Brain microvascular endothelial cell (primary cell): Measurements from ENCODE around the gene ZNF148.

Experiments used
- DNase-seq: peaks from one replicate; pipeline ENCODE4 v3.0.0-alpha.2; 2020
- H3K27ac ChIP-seq: fragments of 250-450 bp; sonication (Bioruptor Pico); 2 replicates; pipeline ENCODE4 v1.5.1; 2020; ENCODE audit warnings: mild to moderate bottlenecking, moderate library complexity
- H3K27me3 ChIP-seq: fragments of 250-450 bp; sonication (Bioruptor Pico); replicated peaks from 2 replicates; pipeline ENCODE4 v1.5.1; 2020; ENCODE audit warnings: mild to moderate bottlenecking
- H3K36me3 ChIP-seq: fragments of 250-450 bp; sonication (Bioruptor Pico); replicated peaks from 2 replicates; pipeline ENCODE4 v1.5.1; 2020; ENCODE audit warnings: mild to moderate bottlenecking
- H3K4me3 ChIP-seq: 2 replicates; pipeline ENCODE4 v1.5.1; 2011; ENCODE audit warnings: low read depth, mild to moderate bottlenecking, control low read depth, low read length, moderate library complexity
- in situ Hi-C: cut with HindIII; loops from 2 replicates; pipeline ENCODE4 v1.10.0; 2017; ENCODE audit warnings: low sequenced_read_pairs, low pct_ligation_motif_present
- TF ChIP-seq, protein P1 (sequence below): IDR thresholded peaks from 2 replicates; pipeline ENCODE4 v1.5.1; 2011; ENCODE audit warnings: low read depth, mild to moderate bottlenecking, moderate library complexity, low read length, control low read depth, inconsistent platforms; ENCODE audit errors: missing control alignments

The ZNF148 gene

DNA sequence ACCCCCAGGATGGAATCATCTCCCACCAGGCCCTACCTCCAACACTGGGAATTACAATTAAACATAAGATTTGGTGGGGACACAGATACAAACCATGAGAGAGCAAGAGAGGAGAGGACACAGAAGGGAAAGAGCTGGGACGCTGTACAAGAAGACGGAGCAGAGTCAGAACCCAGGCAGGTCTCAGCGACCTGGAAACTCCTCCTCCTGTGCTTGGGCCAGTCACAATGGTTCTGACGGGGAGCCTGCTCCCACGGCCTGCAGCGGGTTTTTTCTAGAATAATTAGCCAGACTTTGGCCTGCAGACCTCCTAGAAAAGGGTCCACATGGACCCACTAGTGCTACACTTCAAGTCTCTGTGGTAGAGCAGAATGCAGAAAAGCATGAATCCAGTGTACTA lies 168.2 kb downstream of the ZNF148 start:
- in situ Hi-C loops: no loop called here

DNA sequence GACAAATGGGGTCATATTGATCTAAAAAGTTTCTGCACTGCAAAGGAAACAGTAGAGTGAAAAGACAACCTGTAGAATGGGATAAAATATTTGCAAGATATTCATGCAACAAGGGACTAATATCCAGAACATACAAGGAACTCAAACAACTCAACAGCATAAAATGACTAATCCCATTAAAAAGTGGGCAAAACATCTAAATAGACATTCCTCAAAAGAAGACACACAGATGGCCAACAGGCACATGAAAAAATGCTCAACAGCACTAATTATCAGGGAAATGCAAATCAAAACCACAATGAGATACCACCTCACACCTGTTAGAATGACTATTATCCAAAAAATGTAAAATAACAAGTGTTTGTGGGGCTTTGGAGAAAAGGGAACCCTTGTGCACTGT lies 171.4 kb downstream of the ZNF148 start:
- Histone ChIP-seq H3K4me3 (no peak overlapping the region), H3K27ac (no peak overlapping the region), H3K36me3 (no peaks in the 10 kb centered on the region), H3K27me3 (no peaks in the 10 kb centered on the region)
- DNase-seq: no peak
- in situ Hi-C loops: no loop called here
- TF ChIP-seq, protein P1, sequence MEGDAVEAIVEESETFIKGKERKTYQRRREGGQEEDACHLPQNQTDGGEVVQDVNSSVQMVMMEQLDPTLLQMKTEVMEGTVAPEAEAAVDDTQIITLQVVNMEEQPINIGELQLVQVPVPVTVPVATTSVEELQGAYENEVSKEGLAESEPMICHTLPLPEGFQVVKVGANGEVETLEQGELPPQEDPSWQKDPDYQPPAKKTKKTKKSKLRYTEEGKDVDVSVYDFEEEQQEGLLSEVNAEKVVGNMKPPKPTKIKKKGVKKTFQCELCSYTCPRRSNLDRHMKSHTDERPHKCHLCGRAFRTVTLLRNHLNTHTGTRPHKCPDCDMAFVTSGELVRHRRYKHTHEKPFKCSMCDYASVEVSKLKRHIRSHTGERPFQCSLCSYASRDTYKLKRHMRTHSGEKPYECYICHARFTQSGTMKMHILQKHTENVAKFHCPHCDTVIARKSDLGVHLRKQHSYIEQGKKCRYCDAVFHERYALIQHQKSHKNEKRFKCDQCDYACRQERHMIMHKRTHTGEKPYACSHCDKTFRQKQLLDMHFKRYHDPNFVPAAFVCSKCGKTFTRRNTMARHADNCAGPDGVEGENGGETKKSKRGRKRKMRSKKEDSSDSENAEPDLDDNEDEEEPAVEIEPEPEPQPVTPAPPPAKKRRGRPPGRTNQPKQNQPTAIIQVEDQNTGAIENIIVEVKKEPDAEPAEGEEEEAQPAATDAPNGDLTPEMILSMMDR: no peak

More for the DNA sequence above, 168.2 kb downstream of the ZNF148 start:
- TF ChIP-seq, protein P1: no peak
- Histone ChIP-seq H3K27ac (no peak overlapping the region), H3K27me3 (no peaks in the 10 kb centered on the region), H3K4me3 (no peak overlapping the region), H3K36me3 (no peaks in the 10 kb centered on the region)
- no peak for DNase-seq

DNA sequence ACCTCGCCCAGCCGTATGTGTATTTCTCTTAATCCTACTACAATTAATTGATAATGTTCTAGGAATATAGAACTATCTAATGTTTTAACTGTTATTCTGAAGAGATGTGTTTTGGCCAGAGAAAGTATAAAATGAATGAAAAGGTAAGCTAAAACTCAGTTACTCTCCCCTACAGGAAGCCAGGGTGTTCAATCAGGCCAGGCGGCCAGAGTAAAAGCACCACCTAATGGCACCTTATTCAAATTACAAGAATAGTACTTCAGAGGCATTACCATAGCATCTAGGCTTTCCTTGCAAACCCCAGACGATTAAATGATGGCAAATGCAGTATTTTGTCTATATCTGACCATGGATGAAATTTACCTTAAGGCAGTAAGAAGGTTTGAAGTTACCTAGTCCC lies 172.9 kb downstream of the ZNF148 start:
- DNase-seq: no peak
- TF ChIP-seq, protein P1: peak; percentile 39
- in situ Hi-C loops: no loop called here
- Histone ChIP-seq H3K27ac (no peak overlapping the region), H3K27me3 (no peaks in the 10 kb centered on the region), H3K36me3 (no peaks in the 10 kb centered on the region), H3K4me3 (no peak overlapping the region)

DNA sequence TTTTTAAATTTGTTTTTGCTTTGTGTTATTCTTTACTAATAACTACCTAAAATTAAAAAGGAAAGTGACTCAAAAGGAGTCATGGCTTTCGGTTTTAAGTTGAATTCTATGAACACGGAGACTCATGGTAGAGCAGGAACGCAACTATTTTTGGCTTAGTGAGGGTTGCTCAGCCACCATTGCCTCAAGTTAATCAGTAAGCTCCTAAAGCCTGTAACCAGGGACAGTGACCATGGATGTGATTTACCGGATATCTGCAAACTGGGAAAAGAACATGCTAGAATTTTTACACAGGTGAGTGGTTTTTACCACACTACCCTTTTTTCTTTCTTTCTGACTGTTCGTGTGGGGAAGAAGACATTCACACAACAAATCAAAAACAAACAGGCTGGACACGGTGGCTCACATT lies 174.4 kb downstream of the ZNF148 start:
- H3K36me3 ChIP-seq: no peaks in the 10 kb centered on the region
- no peak for DNase-seq
- no peaks in the 10 kb centered on the region for H3K27me3 ChIP-seq
- H3K4me3 ChIP-seq: no peak overlapping the region
- TF ChIP-seq, protein P1: no peak
- H3K27ac ChIP-seq: no peak overlapping the region
- in situ Hi-C loops: no loop called here

DNA sequence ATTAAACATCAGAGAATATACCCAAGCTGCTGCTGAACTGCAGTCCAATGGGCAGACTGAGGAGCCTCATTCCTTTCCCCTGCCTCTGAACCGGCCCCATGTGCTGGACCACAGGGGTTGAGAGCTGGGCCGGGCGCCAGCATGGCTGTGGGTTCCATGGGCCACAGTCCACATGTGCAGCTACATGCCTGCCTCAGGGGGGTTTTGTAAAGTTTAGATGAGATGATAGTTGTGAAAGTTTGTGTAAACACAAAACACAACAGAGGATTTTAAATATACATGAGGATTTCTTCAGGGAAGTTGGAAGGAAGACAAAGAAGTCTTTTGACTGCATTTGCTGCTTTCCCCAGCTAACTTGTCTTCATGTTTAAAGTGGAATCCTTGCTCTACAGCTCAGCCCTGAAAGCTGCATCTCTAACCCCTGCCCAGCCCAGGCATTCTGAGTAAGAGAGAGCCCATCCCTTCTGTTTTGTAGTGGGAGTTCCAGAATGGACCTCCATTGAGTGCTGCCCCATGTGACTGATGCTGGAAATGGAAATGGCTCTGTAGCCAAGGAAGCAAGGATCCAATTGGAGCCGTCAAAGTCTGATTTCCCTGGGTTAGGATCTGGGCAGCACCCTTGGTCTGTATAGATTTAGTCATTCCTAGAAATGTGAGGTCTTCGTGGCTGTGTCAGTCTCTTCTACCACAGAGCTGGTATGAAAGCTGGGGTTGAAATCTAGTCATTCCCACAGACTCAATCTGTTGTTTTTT lies 180.1 kb downstream of the ZNF148 start:
- in situ Hi-C loops: no loop called here
- Histone ChIP-seq H3K4me3 (no peak overlapping the region), H3K27ac (no peak overlapping the region), H3K36me3 (no peaks in the 10 kb centered on the region), H3K27me3 (no peaks in the 10 kb centered on the region)
- DNase-seq: peak; percentile 57
- TF ChIP-seq, protein P1: no peak
